IMR-90 (cell line): ENCODE results near the gene LTBP1. TPM values are rescaled to one million over a fixed set of nuclear protein-coding genes. Genes with fewer than 3 reads are reported as not detected.

Source experiments
- ATAC-seq: fragments of 200-7000 bp; cut with Tn5 transposase; 2 replicates; pipeline ENCODE4 v1.9.1; 2020; ENCODE audit warnings: low read depth, mild to moderate bottlenecking, moderate library complexity
- BruUV-seq: library from RNA; stranded (reverse); fragments of 400-500 nt; replicated peaks from 2 replicates; lab custom pipeline; 2021; lab: Mats Ljungman, UMichigan
- CTCF ChIA-PET: fragments of 300-600 bp; formaldehyde crosslinking; extraction: SDS; loops from one replicate; lab custom pipeline; 2021; ENCODE audit warnings: antibody characterized with exemption; lab: Yijun Ruan, JAX
- POLR2A ChIA-PET: fragments of 300-600 bp; sonication (Branson Sonifier 250); formaldehyde crosslinking; loops from one replicate; lab custom pipeline; 2022; ENCODE audit warnings: antibody characterized with exemption; ENCODE audit not compliant: unreplicated experiment; lab: Charles Lee
- DNase-seq: peaks from one replicate; pipeline ENCODE4 v3.0.0; 2013
- H2AFZ ChIP-seq: replicated peaks from 2 replicates; pipeline ENCODE3; 2013; ENCODE audit warnings: low read length, mild to moderate bottlenecking; ENCODE audit not compliant: poor library complexity
- H2AK5ac ChIP-seq: 2 replicates; pipeline ENCODE4 v1.6.1; 2013; ENCODE audit warnings: low read depth, low read length, inconsistent platforms
- H2AK9ac ChIP-seq: replicated peaks from 2 replicates; pipeline ENCODE3; 2013; ENCODE audit warnings: mild to moderate bottlenecking, low read depth, low read length, moderate library complexity; ENCODE audit not compliant: poor library complexity
- H2BK120ac ChIP-seq: 2 replicates; pipeline ENCODE4 v1.6.1; 2013; ENCODE audit warnings: low read depth, low read length, inconsistent platforms
- H2BK15ac ChIP-seq: 3 replicates; pipeline ENCODE4 v1.6.1; 2013; ENCODE audit warnings: low read depth, low read length, inconsistent platforms
- H2BK20ac ChIP-seq: 2 replicates; pipeline ENCODE4 v1.6.1; 2013; ENCODE audit warnings: low read depth, mild to moderate bottlenecking, inconsistent platforms, low read length, moderate library complexity
- H2BK5ac ChIP-seq: 2 replicates; pipeline ENCODE4 v1.6.1; 2013; ENCODE audit warnings: mild to moderate bottlenecking, low read depth, low read length, inconsistent platforms; ENCODE audit not compliant: poor library complexity, severe bottlenecking
- H3K14ac ChIP-seq: replicated peaks from 2 replicates; pipeline ENCODE4 v1.6.1; 2013; ENCODE audit warnings: low read depth, low read length, inconsistent platforms
- H3K18ac ChIP-seq: 2 replicates; pipeline ENCODE4 v1.6.1; 2013; ENCODE audit warnings: low read depth, low read length, control low read depth
- H3K23ac ChIP-seq: 2 replicates; pipeline ENCODE4 v1.6.1; 2013; ENCODE audit warnings: low read depth, low read length, inconsistent platforms
- H3K27ac ChIP-seq: 2 replicates; pipeline ENCODE4 v1.5.1; 2013; ENCODE audit warnings: mild to moderate bottlenecking, control low read depth, low read length; ENCODE audit not compliant: insufficient read depth
- H3K27me3 ChIP-seq: 2 replicates; pipeline ENCODE4 v1.6.1; 2013; ENCODE audit warnings: low read length; ENCODE audit not compliant: control insufficient read depth, insufficient read depth
- H3K36me3 ChIP-seq: 2 replicates; pipeline ENCODE4 v1.6.1; 2013; ENCODE audit warnings: low read length, mixed read lengths; ENCODE audit not compliant: control insufficient read depth, insufficient read depth
- H3K4ac ChIP-seq: 2 replicates; pipeline ENCODE4 v1.6.1; 2013; ENCODE audit warnings: low read depth, low read length, inconsistent platforms
- H3K4me1 ChIP-seq: 2 replicates; pipeline ENCODE4 v1.6.1; 2013; ENCODE audit warnings: low read length, mixed read lengths; ENCODE audit not compliant: control insufficient read depth, insufficient read depth
- H3K4me2 ChIP-seq: 2 replicates; pipeline ENCODE4 v1.6.1; 2013; ENCODE audit warnings: low read depth, mild to moderate bottlenecking, control low read depth, low read length, moderate library complexity
- H3K4me3 ChIP-seq: 2 replicates; pipeline ENCODE4 v1.5.1; 2013; ENCODE audit warnings: low read depth, mild to moderate bottlenecking, control low read depth, low read length, moderate library complexity; ENCODE audit not compliant: insufficient read depth
- H3K56ac ChIP-seq: 2 replicates; pipeline ENCODE4 v1.6.1; 2013; ENCODE audit warnings: low read length, inconsistent platforms; ENCODE audit not compliant: insufficient read depth; ENCODE audit errors: extremely low read depth
- H3K79me1 ChIP-seq, 2 experiments: 2 replicates each; pipeline ENCODE4 v1.6.1; 2013; ENCODE audit warnings: low read length in 2 of 2, inconsistent platforms in 1 of 2, low read depth in 1 of 2
- H3K9ac ChIP-seq: 2 replicates; pipeline ENCODE4 v1.6.1; 2013; ENCODE audit warnings: low read depth, low read length, control low read depth
- H3K9me1 ChIP-seq: 2 replicates; pipeline ENCODE4 v1.6.1; 2013; ENCODE audit warnings: low read length, inconsistent platforms; ENCODE audit not compliant: insufficient read depth
- H3K9me3 ChIP-seq: 2 replicates; pipeline ENCODE4 v1.6.1; 2013; ENCODE audit warnings: low read length; ENCODE audit not compliant: control insufficient read depth, insufficient read depth
- H4K20me1 ChIP-seq: 2 replicates; pipeline ENCODE4 v1.6.1; 2013; ENCODE audit warnings: low read length, inconsistent platforms; ENCODE audit not compliant: insufficient read depth
- H4K5ac ChIP-seq: 2 replicates; pipeline ENCODE4 v1.6.1; 2013; ENCODE audit warnings: mild to moderate bottlenecking, low read depth, low read length, control low read depth
- H4K8ac ChIP-seq, 2 experiments: 2 replicates each; pipeline ENCODE4 v1.6.1; 2013; ENCODE audit warnings: low read depth in 2 of 2, low read length in 2 of 2, control low read depth in 1 of 2, inconsistent platforms in 1 of 2
- H4K91ac ChIP-seq: 2 replicates; pipeline ENCODE4 v1.6.1; 2013; ENCODE audit warnings: low read depth, low read length, inconsistent platforms; ENCODE audit not compliant: insufficient read depth
- BHLHE40 ChIP-seq: fragments of 150-350 bp; IDR thresholded peaks from 2 replicates; pipeline ENCODE4 v1.6.1; 2016; ENCODE audit warnings: mild to moderate bottlenecking, low read depth, low read length
- CEBPB ChIP-seq: IDR thresholded peaks from 2 replicates; pipeline ENCODE4 v1.6.1; 2012; ENCODE audit warnings: low read depth, low read length, improper control_type of control experiment
- CHD1 ChIP-seq: IDR thresholded peaks from 2 replicates; pipeline ENCODE4 v1.6.1; 2012; ENCODE audit warnings: low read depth, low read length, improper control_type of control experiment
- FOS ChIP-seq: fragments of 150-350 bp; IDR thresholded peaks from 2 replicates; pipeline ENCODE4 v1.6.1; 2016; ENCODE audit warnings: low read depth, low read length
- MAFK ChIP-seq: IDR thresholded peaks from 2 replicates; pipeline ENCODE4 v1.6.1; 2012; ENCODE audit warnings: low read depth, low read length, improper control_type of control experiment
- MAZ ChIP-seq: IDR thresholded peaks from 2 replicates; pipeline ENCODE4 v1.6.1; 2012; ENCODE audit warnings: low read depth, mild to moderate bottlenecking, low read length, improper control_type of control experiment, moderate library complexity, borderline replicate concordance
- MXI1 ChIP-seq: IDR thresholded peaks from 2 replicates; pipeline ENCODE4 v1.6.1; 2012; ENCODE audit warnings: low read depth, mild to moderate bottlenecking, low read length, moderate library complexity, borderline replicate concordance
- NFE2L2 ChIP-seq: fragments of 150-350 bp; IDR thresholded peaks from 2 replicates; pipeline ENCODE4 v1.6.1; 2016; ENCODE audit warnings: low read depth, mild to moderate bottlenecking, low read length
- POLR2A ChIP-seq: IDR thresholded peaks from 2 replicates; pipeline ENCODE4 v1.6.1; 2012; ENCODE audit warnings: mild to moderate bottlenecking, low read depth, low read length
- RAD21 ChIP-seq: IDR thresholded peaks from 2 replicates; pipeline ENCODE4 v1.6.1; 2012; ENCODE audit warnings: low read length, improper control_type of control experiment
- RFX5 ChIP-seq: IDR thresholded peaks from 2 replicates; pipeline ENCODE4 v1.8.0; 2012; ENCODE audit warnings: low read depth, mild to moderate bottlenecking, low read length, moderate library complexity
- SMC3 ChIP-seq: fragments of 150-350 bp; IDR thresholded peaks from 2 replicates; pipeline ENCODE4 v1.6.1; 2016; ENCODE audit warnings: low read depth, mild to moderate bottlenecking, antibody characterized with exemption, low read length, moderate library complexity
- USF2 ChIP-seq: fragments of 150-350 bp; IDR thresholded peaks from 2 replicates; pipeline ENCODE4 v1.6.1; 2017; ENCODE audit warnings: mild to moderate bottlenecking, antibody characterized with exemption, low read length, low read depth
- WGBS, 2 experiments: methylation state at CpG; one replicate each; pipeline versions ENCODE4 v1.1.5 to v1.1.7; 2013; ENCODE audit warnings: missing lambda C conversion rate in 2 of 2; ENCODE audit not compliant: insufficient read length in 1 of 2; ENCODE audit errors: extremely low coverage in 2 of 2; 5-methylcytosine and 5-hydroxymethylcytosine counted together
- dilution Hi-C: fragments of 300-500 bp; cut with HindIII; formaldehyde crosslinking; loops from one replicate; pipeline ENCODE4 v1.14.3; 2018; ENCODE audit warnings: low sequenced_read_pairs; ENCODE audit not compliant: unreplicated experiment
- in situ Hi-C: fragments of 300-500 bp; cut with MboI; formaldehyde crosslinking; loops from 3 replicates; pipeline ENCODE4 v1.14.3; 2019; ENCODE audit warnings: low sequenced_read_pairs, inconsistent platforms, mixed read lengths
- intact Hi-C: fragments of 100-400 bp; cut with micrococcal nuclease; formaldehyde crosslinking; loops from 2 replicates; pipeline ENCODE4 v1.10.0; 2022
- polyA plus RNA-seq, 3 experiments: library from polyadenylated mRNA; depleted of rRNA; stranded (reverse); fragments of >200 nt; gene quantifications; 2 replicates each; pipeline ENCODE4 v1.2.3, GENCODE V29; 2012; ENCODE audit warnings: low replicate concordance in 1 of 3
- total RNA-seq: library from RNA; depleted of rRNA; stranded (reverse); fragments of >200 nt; gene quantifications from 2 replicates; pipeline ENCODE4 v1.2.3, GENCODE V29; 2012
- TF ChIP-seq, protein P1 (sequence below): fragments of 150-350 bp; IDR thresholded peaks from 2 replicates; pipeline ENCODE4 v1.6.1; 2016; ENCODE audit warnings: low read depth, mild to moderate bottlenecking, low read length, moderate library complexity, borderline replicate concordance
- TF ChIP-seq, protein P2 (sequence below): conservative IDR thresholded peaks from 2 replicates; pipeline ENCODE4 v1.5.1; 2012; ENCODE audit warnings: mild to moderate bottlenecking, low read depth, low read length, improper control_type of control experiment

Gene LTBP1
- total and polyA plus RNA-seq, 2 of the 4 experiments (the other 2 are of a cell fraction): 235 to 326 TPM

DNA sequence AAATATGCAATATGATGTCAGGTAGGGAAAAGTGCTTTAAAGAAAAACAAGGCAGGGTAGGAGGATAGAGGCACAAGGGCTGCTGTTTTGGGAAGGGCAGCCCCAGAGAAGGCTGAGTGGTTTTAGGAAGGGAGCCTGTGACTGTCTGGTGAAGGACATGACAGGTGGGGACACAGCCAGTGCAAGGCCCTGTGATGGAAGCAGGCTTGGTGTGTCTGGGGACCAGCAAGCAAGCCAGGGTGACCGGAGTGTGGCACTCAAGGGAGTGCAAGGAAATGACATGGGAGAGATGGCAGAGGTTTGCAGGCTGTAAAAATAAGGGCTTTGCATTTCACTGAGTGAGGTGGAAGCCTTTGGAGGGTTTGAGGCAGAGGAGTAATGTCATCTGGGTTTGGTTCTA, 62.0 kb downstream of the LTBP1 start:
- Histone ChIP-seq H3K79me1 (peaks cover 40 to 59% of the 10 kb centered on the region in 2 experiments), H2BK20ac (no peak overlapping the region), H3K9me1 (peaks cover 3% of the 10 kb centered on the region; the same call in 1 of the 2 replicates), H3K4ac (no peak overlapping the region), H2AK9ac (no peak overlapping the region), H4K91ac (no peak overlapping the region), H3K14ac (no peak overlapping the region), H3K18ac (no peak overlapping the region), H3K56ac (no peak overlapping the region), H4K20me1 (no peaks in the 10 kb centered on the region), H3K4me1 (peaks cover 9% of the 10 kb centered on the region), H2BK15ac (no peak overlapping the region), H3K36me3 (0 out of 2 replicates have a peak, but pooled peaks cover 2% of the 10 kb centered on the region), H2AK5ac (no peak overlapping the region), H3K9ac (no peak overlapping the region), H2BK5ac (no peak overlapping the region), H3K23ac (no peak overlapping the region), H2BK120ac (no peak overlapping the region), H3K9me3 (no peaks in the 10 kb centered on the region), H3K27me3 (no peaks in the 10 kb centered on the region), H3K4me2 (no peak overlapping the region), H2AFZ (no peak overlapping the region), H4K5ac (no peak overlapping the region), H4K8ac (no peak overlapping the region), H3K4me3 (no peak overlapping the region), H3K27ac (no peak overlapping the region)
- CTCF ChIA-PET: no interaction called here
- DNase-seq (no peak), ATAC-seq (no peak)
- 83% methylated on average over 1 of the region's 1 CpG; no CpG with 5 or more reads in 1 of the 2 experiments for WGBS, 2 experiments
- BruUV-seq: no TSS peak
- in situ Hi-C loops (no loop called here), intact Hi-C loops (loop anchor here (5.0 kb wide), 1 partner anchor 36 kb away; no protein-coding TSS in a partner anchor), dilution Hi-C loops (no loop called here)
- TF ChIP-seq BHLHE40: no peak
- TF ChIP-seq CHD1: no peak
- no peak for TF ChIP-seq POLR2A
- TF ChIP-seq, protein P1, sequence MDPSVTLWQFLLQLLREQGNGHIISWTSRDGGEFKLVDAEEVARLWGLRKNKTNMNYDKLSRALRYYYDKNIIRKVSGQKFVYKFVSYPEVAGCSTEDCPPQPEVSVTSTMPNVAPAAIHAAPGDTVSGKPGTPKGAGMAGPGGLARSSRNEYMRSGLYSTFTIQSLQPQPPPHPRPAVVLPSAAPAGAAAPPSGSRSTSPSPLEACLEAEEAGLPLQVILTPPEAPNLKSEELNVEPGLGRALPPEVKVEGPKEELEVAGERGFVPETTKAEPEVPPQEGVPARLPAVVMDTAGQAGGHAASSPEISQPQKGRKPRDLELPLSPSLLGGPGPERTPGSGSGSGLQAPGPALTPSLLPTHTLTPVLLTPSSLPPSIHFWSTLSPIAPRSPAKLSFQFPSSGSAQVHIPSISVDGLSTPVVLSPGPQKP: no peak
- TF ChIP-seq FOS: no peak
- no peak for TF ChIP-seq MAZ
- no peak for TF ChIP-seq MXI1
- no peak for TF ChIP-seq MAFK
- TF ChIP-seq, protein P2, sequence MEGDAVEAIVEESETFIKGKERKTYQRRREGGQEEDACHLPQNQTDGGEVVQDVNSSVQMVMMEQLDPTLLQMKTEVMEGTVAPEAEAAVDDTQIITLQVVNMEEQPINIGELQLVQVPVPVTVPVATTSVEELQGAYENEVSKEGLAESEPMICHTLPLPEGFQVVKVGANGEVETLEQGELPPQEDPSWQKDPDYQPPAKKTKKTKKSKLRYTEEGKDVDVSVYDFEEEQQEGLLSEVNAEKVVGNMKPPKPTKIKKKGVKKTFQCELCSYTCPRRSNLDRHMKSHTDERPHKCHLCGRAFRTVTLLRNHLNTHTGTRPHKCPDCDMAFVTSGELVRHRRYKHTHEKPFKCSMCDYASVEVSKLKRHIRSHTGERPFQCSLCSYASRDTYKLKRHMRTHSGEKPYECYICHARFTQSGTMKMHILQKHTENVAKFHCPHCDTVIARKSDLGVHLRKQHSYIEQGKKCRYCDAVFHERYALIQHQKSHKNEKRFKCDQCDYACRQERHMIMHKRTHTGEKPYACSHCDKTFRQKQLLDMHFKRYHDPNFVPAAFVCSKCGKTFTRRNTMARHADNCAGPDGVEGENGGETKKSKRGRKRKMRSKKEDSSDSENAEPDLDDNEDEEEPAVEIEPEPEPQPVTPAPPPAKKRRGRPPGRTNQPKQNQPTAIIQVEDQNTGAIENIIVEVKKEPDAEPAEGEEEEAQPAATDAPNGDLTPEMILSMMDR: no peak
- TF ChIP-seq SMC3: no peak
- TF ChIP-seq RFX5: no peak
- no peak for TF ChIP-seq NFE2L2
- TF ChIP-seq RAD21: no peak
- no peak for TF ChIP-seq CEBPB
- no peak for TF ChIP-seq USF2
- POLR2A ChIA-PET: no interaction called here
